Psoas muscle (tissue), 8 donors: Measurements from ENCODE around the gene ZBTB44. TPM values are rescaled to one million over a fixed set of nuclear protein-coding genes. Genes with fewer than 3 reads are reported as not detected.

Source experiments
- ATAC-seq, 4 donors: fragments of 200-7000 bp; cut with Tn5 transposase; one replicate each; pipeline ENCODE4 v1.9.1; 2020; ENCODE audit warnings: moderate library complexity in 3 of 4, mild to moderate bottlenecking in 2 of 4
- DNase-seq, 2 donors: peaks; one replicate each; pipeline ENCODE4 v3.0.0-alpha.2; 2020
- H3K27ac ChIP-seq: fragments of 200-600 bp; one replicate; pipeline ENCODE4 v1.8.0; 2022
- H3K27me3 ChIP-seq, 3 donors: fragments of 200-600 bp in 1 of 3; one replicate each; pipeline versions ENCODE4 v1.6.1 to v1.8.0; 2013 to 2022; ENCODE audit warnings: low read length in 2 of 3, mild to moderate bottlenecking in 2 of 3, moderate library complexity in 1 of 3; ENCODE audit not compliant: insufficient read depth in 3 of 3
- H3K36me3 ChIP-seq, 2 donors: fragments of 200-600 bp in 1 of 2; one replicate each; pipeline versions ENCODE4 v1.6.1 to v1.8.0; 2013 to 2022; ENCODE audit warnings: low read depth in 1 of 2, mild to moderate bottlenecking in 1 of 2, moderate library complexity in 1 of 2; ENCODE audit not compliant: insufficient read depth in 1 of 2
- H3K4me1 ChIP-seq: fragments of 200-600 bp; one replicate; pipeline ENCODE4 v1.8.0; 2022
- H3K4me3 ChIP-seq: fragments of 200-600 bp; one replicate; pipeline ENCODE4 v1.8.0; 2022; ENCODE audit warnings: mild to moderate bottlenecking
- H3K9me3 ChIP-seq: fragments of 200-600 bp; one replicate; pipeline ENCODE4 v1.8.0; 2022
- CTCF ChIP-seq: fragments of 200-600 bp; IDR thresholded peaks from one replicate; pipeline ENCODE4 v1.8.0; 2022; ENCODE audit warnings: antibody characterized with exemption
- WGBS, 3 donors: extraction: QIAGEN DNeasy Blood & Tissue Kit; methylation state at CpG; one replicate each; pipeline versions ENCODE4 v1.1.6 to v1.1.7; 2013; 5-methylcytosine and 5-hydroxymethylcytosine counted together
- intact Hi-C, 2 donors: fragments of 100-400 bp; cut with DNase I; formaldehyde crosslinking; loops; one replicate each; pipeline versions ENCODE4 v1.11.0 to v1.14.2; 2022
- polyA plus RNA-seq, 3 donors: library from polyadenylated mRNA; stranded (reverse); fragments of 200-250 nt; gene quantifications; one replicate each; pipeline ENCODE4 v1.2.3, GENCODE V29; 2013
- total RNA-seq, 4 donors: library from RNA; stranded (reverse); fragmentation: NEBNext Ultra II Directional in 2 of 4; extraction: Animal tissue kit (Norgen Biotek cat#: 25700) in 2 of 4; gene quantifications; one replicate each; pipeline versions ENCODE4 v1.2.1 to v1.2.4, GENCODE V29; 2021 to 2023
- donor health status: healthy with polysubstance abuse.
- donor health status: DM: no; HTN: no; CAD: no; lungs with moderate emphysema.
- donor health status: Bipolar disorder and iron deficiency.
- donor health status: healthy.
- donor health status: DM: yes; HTN: yes; CAD: no.
- donor health status: DM: no; HTN: no; CAD: no.
- donor health status: DM: no; HTN: no; CAD: no.
- donor health status: DM: yes; HTN: yes; CAD: no.

Gene ZBTB44
- total and polyA plus RNA-seq, 7 donors, result 8.6 to 77.2 (median 58.6) TPM

GRCh38 chr11:130183878-130184610, 130.7 kb downstream of the ZBTB44 start:
- no peak for TF ChIP-seq CTCF
- H3K36me3 ChIP-seq, result no peaks in the 10 kb centered on the region
- no peaks in the 10 kb centered on the region for H3K27me3 ChIP-seq
- DNase-seq, result no peak
- H3K4me3 ChIP-seq, result no peak overlapping the region
- no peaks in the 10 kb centered on the region for H3K9me3 ChIP-seq
- WGBS, 3 donors, result 75 to 78% (median 75%) methylated on average over 11 of the region's 11 CpGs
- H3K27ac ChIP-seq, result no peak overlapping the region
- intact Hi-C loops, result no loop called here
- H3K4me1 ChIP-seq, result peaks cover 10% of the 10 kb centered on the region
- ATAC-seq, result no peak

GRCh38 chr11:130181295-130182272, 133.1 kb downstream of the ZBTB44 start:
- ATAC-seq, result peak; percentile 58 to 89 (median 78)
- Histone ChIP-seq H3K4me1 (peaks cover 15% of the 10 kb centered on the region), H3K27me3 (peaks cover 0 to 4% (median 0%) of the 10 kb centered on the region in 3 donors), H3K9me3 (no peaks in the 10 kb centered on the region), H3K36me3 (no peaks in the 10 kb centered on the region), H3K27ac (peak overlapping the region; percentile 14), H3K4me3 (no peak overlapping the region)
- TF ChIP-seq CTCF, result no peak
- 65 to 74% (median 67%) methylated on average over 11 of the region's 11 CpGs for WGBS, 3 donors
- DNase-seq, result no peak
- intact Hi-C loops, result no loop called here

- no peak overlapping the region for H3K27ac ChIP-seq
- TF ChIP-seq CTCF, result no peak
- ATAC-seq, result no peak
- intact Hi-C loops, result no loop called here
- peaks cover 0 to 4% (median 0%) of the 10 kb centered on the region in 3 donors for H3K27me3 ChIP-seq
- H3K9me3 ChIP-seq, result no peaks in the 10 kb centered on the region
- no peaks in the 10 kb centered on the region for H3K36me3 ChIP-seq
- peaks cover 15% of the 10 kb centered on the region for H3K4me1 ChIP-seq
- 84 to 90% (median 85%) methylated on average over 8 of the region's 8 CpGs for WGBS, 3 donors
- no peak for DNase-seq
- no peak overlapping the region for H3K4me3 ChIP-seq
These were observed 133.8 kb downstream of the ZBTB44 start for GRCh38 chr11:130180896-130181294.

- Histone ChIP-seq H3K27me3 (peaks cover 0 to 4% (median 0%) of the 10 kb centered on the region in 3 donors), H3K27ac (no peak overlapping the region), H3K9me3 (no peaks in the 10 kb centered on the region), H3K4me1 (peaks cover 15% of the 10 kb centered on the region), H3K36me3 (no peaks in the 10 kb centered on the region), H3K4me3 (no peak overlapping the region)
- 70 to 80% (median 78%) methylated on average over 4 of the region's 4 CpGs for WGBS, 3 donors
- ATAC-seq (peak in 1 of 4 donors; percentile 27), DNase-seq (no peak)
- TF ChIP-seq CTCF, result no peak
- intact Hi-C loops, result no loop called here
These were observed 134.2 kb downstream of the ZBTB44 start for GRCh38 chr11:130180491-130180890.
